Measurements from ENCODE around the gene FAM185A. TPM values are rescaled to one million over a fixed set of nuclear protein-coding genes. Genes with fewer than 3 reads are reported as not detected.
"Not testable (repeated sequence)": the region's sequence is repeated elsewhere in the genome, so short reads cannot be mapped to it uniquely, and the experiment has no call there.

Gene FAM185A
- total RNA-seq, 1 donor from 2014 or later, result 12.6 TPM

DNA sequence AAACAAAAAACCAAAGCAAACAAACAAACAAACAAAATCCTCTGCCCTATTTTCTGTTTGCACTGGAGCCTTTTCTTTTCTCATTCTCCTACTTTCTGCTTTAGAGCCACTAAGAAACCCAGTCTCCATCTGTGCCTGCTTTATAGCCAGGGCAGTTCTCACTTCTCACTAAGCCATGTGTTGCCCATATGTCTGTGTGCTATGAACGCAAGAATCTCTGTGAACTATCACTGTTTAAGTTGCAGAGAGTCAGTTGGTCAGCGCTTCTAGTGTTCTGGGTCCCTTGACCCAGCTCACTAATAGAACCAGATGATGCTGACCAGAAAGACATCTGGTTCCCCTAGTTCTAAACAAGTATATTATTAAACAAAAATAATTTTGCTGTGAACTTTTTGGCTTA lies 81.4 kb downstream of the FAM185A start:
- DNase-seq (ENCODE audit: low spot score), result no peak

DNA sequence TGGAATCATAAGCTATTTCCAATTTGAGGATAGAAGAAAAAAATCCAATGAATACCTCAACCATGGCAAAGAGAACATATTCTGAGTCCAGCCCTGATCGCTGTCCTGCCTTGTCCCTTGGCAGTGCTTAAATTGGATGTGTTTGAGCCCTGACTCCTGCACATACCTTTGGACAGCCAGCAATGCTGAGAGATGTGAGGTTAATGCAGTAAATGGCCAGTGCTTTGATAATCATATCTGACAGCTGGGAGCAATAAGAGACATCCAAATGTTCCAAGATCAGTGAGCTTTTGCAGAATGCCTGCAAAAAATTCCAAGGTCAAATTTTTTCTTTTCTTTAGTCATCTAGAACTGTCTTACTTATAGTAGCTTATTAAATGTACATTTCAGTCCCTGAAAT lies 83.9 kb downstream of the FAM185A start:
- no peak for DNase-seq (ENCODE audit: low spot score)

DNA sequence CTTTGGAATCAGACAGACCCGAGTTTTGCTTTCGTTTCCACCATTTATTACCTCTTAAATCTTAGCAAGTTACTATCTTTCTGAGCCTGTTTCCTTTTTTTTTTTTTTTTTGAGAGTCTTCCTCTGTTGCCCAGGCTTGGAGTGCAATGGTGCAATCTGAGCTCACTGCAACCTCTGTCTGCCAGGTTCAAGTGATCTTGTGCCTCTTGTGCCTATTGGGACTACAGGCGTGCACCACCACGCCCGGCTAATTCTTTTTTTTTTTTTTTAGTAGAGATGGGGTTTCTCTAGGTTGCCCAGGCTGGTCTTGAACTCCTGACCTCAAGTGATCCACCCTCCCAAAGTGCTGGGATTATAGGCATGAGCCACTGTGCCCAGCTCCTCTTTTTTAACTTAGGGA lies 84.5 kb downstream of the FAM185A start:
- no peak for DNase-seq (ENCODE audit: low spot score)

DNA sequence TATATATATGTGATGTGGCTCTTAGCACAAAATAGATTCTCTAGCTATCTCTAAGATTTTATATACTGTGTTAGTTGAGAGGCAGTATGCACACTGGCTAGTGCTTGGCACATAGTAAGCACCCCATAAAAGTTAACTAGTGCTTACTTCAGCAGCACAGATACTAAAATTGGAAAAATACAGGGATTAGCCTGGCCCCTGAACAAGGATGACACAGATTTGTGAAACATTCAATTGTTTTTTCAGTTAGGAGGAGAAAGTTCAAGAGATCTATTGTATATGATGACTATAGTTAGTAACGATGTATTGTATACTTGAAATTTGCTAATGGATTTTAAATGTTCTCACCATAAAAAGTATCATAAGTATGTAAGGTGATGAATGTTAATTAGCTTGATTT lies 85.7 kb downstream of the FAM185A start:
- no peak for DNase-seq (ENCODE audit: low spot score)

DNA sequence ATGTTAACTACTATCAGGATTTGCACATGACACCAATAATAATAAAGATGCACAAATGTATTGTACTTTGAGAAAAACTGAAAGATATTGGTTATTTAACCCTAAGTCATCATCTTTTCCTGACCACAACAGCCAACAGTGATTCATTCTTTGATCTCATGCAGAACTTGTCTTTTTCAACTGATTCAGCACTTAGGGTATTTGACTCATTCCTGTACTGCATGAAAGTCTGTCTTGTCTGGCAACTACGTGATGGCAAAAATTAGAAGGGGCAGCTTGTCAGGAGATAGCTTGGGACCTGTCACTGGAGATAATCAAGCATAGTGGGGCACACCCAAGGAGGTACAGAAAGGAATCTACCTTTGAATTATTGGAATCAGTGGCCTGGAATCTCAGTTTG lies 86.2 kb downstream of the FAM185A start:
- DNase-seq (ENCODE audit: low spot score), result no peak

DNA sequence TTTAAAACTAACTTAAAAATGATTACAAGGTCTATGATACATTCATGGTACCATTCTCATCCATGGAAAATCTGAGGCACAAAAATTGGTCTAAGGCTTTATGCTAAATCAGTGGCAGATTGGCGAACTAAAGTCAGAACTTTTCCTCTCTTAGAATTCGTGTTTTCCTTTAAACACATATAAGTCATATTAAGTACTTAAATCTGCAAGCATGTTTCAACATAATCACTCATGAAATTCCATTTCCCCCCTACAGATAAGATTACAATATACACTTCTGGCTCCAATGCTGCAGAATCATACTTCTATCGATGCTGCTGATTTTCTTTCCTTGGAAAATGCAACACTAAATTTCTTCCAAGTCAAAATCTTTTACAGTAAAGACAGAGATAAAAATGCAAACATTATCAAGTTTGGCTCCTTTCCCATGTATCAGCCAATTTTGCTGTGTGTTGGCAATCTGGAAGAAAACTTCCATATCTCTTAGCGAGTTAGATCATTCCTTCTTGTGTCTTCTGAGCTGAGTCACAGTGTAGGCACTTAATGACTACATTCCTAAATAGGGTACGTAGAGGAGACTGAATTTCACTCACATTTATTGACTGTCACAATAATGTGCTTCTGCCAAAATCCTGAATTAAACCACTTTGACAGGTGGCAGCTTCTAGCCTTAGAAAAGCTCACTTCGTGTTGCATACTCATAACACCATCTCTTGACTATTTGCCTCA lies 87.6 kb downstream of the FAM185A start:
- no peak for DNase-seq (ENCODE audit: low spot score)

DNA sequence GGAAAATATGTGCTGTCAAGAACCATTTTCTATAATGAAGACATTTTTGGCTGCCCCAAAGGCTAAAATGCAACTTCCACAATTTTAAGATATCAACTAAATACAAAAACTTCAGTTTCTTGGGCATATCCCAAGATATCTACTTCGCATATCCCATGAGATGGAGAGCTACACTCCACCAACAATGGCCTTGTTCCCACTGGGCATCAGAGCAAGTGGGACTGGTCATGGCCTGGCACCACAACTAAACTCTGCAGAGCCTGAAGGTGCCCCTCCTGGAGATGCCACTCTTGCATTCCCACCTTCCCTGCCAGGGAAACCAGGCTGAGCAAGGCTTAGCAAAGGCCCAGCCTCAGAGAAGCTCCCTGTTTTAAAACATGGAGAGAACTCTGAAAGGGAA lies 88.2 kb downstream of the FAM185A start:
- DNase-seq (ENCODE audit: low spot score), result no peak

DNA sequence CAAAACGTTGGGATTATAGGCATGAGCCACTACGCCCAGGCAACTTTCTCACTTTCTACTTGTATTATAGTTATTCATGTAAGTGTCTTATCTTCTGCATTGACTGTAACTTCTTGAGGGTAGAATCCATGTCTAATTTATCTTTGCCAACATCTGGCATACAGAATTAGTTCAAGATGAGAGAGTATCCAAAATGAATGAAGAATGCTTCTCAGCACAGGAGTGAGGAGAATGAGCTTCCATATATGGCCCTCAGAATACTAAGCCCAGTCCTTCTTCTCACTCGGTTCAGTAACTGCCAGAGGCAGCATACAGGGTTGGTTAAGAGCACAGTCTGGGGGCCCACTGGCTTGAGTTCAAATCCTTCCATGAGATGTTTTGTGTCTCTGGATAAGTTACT lies 89.0 kb downstream of the FAM185A start:
- DNase-seq (ENCODE audit: low spot score), result no peak

DNA sequence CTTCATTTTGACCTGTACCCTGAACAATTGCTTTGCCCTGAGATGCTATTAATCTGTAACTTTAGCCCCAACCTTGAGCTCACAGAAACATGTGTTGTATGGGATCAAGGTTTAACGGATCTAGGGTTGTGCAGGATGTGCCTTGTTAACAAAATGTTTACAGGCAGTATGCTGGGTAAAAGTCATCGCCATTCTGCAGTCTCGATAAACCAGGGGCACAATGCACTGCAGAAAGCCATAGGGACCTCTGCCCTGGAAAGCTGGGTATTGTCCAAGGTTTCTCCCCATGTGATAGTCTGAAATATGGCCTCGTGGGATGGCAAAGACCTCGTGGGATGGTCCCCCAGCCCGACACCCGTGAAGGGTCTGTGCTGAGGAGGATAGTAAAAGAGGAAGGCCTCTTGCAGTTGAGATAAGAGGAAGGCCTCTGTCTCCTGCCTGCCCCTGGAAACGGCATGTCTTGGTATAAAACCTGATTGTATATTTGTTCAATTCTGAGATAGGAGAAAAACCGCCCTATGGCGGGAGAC lies 89.8 kb downstream of the FAM185A start:
- DNase-seq (ENCODE audit: low spot score), result not testable (repeated sequence)

DNA sequence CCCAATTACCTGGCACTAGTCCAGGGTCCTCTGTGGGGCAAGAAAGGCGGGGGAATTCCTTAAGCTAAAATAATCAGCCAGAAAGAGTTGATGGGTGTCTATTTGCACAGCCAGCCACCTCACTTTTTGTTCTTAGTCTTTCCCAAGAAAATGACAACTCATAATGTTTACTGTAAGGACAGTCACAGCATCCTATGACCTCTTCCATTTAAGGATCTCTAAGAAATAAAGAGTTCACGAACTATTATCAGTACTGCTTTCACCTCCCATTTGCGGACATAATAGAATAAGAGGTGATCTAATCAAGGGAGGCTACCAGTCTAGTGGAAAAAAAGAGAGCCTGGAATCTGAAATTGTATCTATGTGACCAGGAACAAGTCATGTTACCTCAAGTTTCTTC lies 91.6 kb downstream of the FAM185A start:
- DNase-seq (ENCODE audit: low spot score), result no peak

DNA sequence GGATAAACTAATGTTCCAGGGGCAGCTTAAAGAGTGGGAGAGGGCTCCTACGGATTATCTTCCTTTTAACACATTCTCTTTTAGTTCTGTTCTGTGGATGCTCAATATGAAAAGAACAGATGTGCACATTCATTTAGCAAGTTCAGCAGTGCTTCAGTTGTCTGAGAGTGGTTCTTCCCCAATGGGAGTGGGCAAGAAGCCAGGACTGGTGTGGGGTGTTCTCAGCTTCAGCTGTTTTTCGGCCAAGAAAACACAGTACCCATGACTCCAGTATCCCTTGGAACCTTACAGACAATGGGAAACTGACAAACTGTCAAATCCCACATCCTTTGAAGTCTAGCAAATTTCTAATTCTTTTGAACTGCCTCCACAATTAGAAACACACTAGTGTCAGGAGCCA lies 92.5 kb downstream of the FAM185A start:
- DNase-seq (ENCODE audit: low spot score), result no peak

DNA sequence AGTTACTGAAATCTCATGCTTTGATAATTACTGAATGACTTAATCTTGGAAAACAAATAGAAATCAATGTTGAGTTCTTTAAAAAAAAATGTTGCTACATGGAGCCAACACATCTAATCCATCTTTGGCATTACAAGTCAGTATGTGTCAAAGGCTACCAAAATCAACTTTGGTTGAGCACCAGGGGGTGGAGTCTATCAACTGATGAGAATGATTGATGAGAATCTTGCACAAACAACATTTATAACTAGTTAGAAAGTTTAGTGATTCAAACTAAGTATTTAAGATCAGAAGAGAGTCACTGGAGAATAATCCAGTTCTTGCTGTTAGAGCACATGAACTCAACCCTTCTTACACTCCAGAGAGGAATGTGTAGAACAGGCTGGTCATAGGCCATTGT lies 93.5 kb downstream of the FAM185A start:
- no peak for DNase-seq (ENCODE audit: low spot score)

DNA sequence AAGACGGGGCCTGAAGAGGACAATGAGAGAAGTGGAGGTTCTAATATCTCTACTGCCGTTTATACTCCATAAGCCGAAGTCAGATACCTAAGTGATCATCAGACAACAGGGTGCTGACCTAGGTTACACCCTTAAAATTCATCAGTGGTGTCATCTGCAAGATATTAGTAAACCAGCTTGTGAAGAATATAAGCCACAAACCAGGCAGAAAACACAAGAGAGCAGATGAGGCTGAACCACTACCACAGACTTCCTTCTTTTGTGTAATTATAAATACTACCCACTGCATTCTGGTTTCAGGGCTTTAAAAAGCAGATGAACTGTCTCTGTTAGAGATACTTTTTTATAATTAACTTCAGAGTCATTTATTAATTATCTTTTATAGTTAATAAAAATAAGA lies 95.1 kb downstream of the FAM185A start:
- DNase-seq (ENCODE audit: low spot score), result no peak

DNA sequence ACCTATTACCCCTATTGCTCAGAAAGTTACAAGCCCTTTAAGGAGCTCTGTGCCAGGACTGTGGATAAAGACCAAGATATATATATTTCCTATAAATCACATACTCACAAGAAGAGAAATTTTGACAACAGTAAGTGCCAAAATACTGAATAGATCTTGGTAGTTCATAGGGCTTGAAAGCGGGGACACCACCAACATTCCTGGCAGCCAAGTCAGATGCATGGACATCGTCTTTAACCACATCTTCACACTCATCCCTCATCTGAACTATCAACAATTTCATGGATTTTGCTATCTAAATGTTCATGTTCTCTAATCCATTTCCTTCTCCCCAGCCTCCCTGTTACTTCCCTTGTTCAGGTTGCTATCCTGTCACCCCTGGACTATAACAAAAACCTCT lies 96.5 kb downstream of the FAM185A start:
- DNase-seq (ENCODE audit: low spot score), result no peak

DNA sequence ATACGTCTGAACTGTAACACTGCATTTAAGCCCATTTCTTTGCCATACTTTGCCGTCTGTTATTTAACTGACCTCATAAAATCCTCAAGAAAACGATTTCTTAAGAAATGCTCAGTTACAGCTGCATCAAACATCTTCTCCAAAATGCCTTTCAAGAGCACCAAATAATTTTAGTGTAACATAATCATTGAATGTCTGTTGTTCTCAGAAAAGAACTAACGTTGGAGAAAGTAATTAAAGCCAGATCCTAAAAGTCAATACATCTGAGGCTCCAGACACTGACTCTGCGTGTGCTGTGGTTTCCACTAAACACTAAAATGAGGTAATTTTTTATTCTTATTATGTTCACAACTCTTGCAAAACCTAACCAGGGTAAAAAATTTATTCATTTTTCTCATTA lies 100.3 kb downstream of the FAM185A start:
- DNase-seq (ENCODE audit: low spot score), result no peak

DNA sequence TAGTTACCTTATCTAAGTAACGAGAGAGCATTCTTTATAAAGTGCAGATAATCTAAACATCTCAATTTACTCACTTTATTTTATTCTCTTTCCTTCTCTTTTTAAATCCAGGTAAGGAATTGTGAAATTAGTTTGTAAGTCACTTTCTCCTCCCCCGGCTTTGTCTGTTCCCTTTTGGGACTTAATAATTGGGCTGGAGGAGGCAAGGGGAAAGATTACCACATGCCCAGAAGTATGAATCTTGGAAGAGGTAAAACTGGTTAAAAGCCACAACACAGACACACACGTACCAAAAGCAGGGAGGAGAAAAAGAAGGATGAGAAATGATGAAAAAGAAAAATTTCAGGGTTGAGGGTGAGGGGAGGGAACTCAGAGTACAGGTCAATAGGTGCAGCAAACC lies 100.7 kb downstream of the FAM185A start:
- no peak for DNase-seq (ENCODE audit: low spot score)

DNA sequence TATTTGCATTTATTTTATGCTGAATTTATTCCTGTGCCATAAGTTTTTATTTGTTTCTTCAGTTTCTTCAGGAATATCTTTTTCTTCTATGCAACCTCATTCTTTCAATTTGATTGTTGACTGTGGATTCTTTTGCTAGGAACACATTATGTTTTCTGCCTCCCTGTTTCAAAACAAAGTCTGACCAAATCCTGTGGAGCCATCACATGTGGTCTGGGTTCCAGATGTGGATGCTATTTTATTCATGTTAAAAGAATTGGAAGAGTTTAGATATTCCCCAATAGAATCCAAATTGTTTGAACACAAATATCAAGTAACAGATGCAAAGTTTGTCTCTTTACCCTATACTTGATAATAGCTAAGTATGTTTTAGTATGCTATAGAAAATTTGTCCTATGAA lies 107.2 kb downstream of the FAM185A start:
- no peak for DNase-seq (ENCODE audit: low spot score)

Other genes with a start within 250 kb of the FAM185A start
- gene RASA4B, start 231.2 kb upstream of the FAM185A start, total RNA-seq, result 24.7 TPM
- 20.3 TPM for gene UPK3BL2, start 205.3 kb upstream of the FAM185A start, total RNA-seq
- gene SPDYE2, start 197.8 kb upstream of the FAM185A start, total RNA-seq, result not detected
- gene POLR2J3, start 176.4 kb upstream of the FAM185A start, total RNA-seq, result 28.1 TPM
- 52.0 TPM for gene RASA4, start 132.2 kb upstream of the FAM185A start, total RNA-seq
- 27.7 TPM for gene UPK3BL1, start 106.2 kb upstream of the FAM185A start, total RNA-seq
- not detected for gene SPDYE2B, start 98.7 kb upstream of the FAM185A start, total RNA-seq
- 12.6 TPM for gene POLR2J2, start 77.3 kb upstream of the FAM185A start, total RNA-seq
- 10.6 TPM for gene LRRC17, start 164.0 kb downstream of the FAM185A start, total RNA-seq